ENCODE data around the gene GJA5. TPM values are rescaled to one million over a fixed set of nuclear protein-coding genes. Genes with fewer than 3 reads are reported as not detected.

Gene GJA5
- total and polyA plus RNA-seq, 11 donors, result 5.8 to 31.0 (median 11.7) TPM

DNA sequence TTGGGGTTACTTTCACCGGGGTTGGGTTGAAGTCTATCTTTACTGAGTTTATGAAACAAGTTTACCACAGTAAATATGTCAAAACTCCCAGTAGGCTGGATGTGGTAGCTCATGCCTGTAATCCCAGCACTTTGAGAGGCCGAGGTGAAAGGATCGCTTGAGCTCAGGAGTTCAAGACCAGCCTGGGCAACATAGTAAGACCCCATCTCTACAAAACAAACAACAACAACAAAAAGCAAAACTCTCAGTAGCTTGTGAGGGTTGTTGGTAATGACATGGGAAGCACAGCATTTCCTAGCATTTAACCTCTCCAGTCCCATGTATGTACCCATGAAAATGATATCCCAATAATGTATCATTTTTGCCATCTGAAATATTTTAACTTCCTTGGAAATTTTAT is 34.7 kb downstream of the GJA5 start:
- Histone ChIP-seq H3K36me3 (no peaks in the 10 kb centered on the region), H3K27ac (no peak overlapping the region), H3K9me3 (no peaks in the 10 kb centered on the region), H3K4me1 (no peaks in the 10 kb centered on the region), H3K4me3 (no peak overlapping the region), H3K27me3 (no peaks in the 10 kb centered on the region)
- TF ChIP-seq, protein P1, sequence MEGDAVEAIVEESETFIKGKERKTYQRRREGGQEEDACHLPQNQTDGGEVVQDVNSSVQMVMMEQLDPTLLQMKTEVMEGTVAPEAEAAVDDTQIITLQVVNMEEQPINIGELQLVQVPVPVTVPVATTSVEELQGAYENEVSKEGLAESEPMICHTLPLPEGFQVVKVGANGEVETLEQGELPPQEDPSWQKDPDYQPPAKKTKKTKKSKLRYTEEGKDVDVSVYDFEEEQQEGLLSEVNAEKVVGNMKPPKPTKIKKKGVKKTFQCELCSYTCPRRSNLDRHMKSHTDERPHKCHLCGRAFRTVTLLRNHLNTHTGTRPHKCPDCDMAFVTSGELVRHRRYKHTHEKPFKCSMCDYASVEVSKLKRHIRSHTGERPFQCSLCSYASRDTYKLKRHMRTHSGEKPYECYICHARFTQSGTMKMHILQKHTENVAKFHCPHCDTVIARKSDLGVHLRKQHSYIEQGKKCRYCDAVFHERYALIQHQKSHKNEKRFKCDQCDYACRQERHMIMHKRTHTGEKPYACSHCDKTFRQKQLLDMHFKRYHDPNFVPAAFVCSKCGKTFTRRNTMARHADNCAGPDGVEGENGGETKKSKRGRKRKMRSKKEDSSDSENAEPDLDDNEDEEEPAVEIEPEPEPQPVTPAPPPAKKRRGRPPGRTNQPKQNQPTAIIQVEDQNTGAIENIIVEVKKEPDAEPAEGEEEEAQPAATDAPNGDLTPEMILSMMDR (IDR thresholded peaks at IDR 0.05), result no peak
- TF ChIP-seq POLR2A (IDR thresholded peaks at IDR 0.05), result no peak
- DNase-seq, result no peak
- intact Hi-C loops (cut with DNase I), result loop anchor here in 3 of 10 donors (2.0 to 10.0 kb wide), 3 partner anchors 49 to 231 kb away; no protein-coding TSS in a partner anchor
- no peak for ATAC-seq
- WGBS, 4 donors, result 84 to 98% (median 95%) methylated on average over 3 of the region's 3 CpGs

DNA sequence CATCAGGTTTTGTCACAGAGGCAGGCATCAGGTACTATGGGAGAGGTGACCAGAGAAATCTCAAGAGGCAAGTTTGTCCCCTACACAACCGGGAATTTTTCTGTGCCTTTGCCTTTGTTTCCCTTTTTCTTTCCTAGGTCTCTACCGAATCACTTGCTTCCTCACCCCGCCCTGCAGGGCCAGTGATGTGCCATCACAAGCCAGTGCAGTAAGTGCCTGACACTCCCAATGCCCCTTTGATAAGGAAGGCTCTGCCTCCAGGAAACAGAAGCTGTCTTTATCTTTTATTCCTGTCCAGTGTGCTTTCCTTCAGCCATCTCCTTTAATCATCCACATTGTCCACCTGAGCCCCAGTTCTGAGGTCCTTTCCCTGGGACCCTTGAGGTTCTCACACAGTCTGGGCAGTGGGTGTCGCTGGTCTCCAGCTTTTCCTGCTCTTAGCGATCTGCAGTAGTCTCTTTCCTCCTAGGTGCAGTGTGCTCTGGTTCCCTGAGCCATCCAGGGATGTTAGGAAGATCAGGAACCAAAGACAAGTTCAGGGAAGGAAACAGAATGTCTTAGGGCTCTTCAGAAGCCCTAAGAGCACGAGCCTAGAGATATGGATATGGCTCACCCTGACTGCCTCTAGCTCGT is 36.6 kb downstream of the GJA5 start:
- 34 to 46% (median 45%) methylated on average over 7 of the region's 7 CpGs for WGBS, 4 donors
- DNase-seq (peak; percentile 38 to 66 (median 51)), ATAC-seq (peak; percentile 83 to 97 (median 94))
- Histone ChIP-seq H3K27ac (no peak overlapping the region), H3K9me3 (no peaks in the 10 kb centered on the region), H3K4me1 (peaks cover 0 to 11% (median 0%) of the 10 kb centered on the region in 12 donors), H3K4me3 (no peak overlapping the region), H3K36me3 (no peaks in the 10 kb centered on the region), H3K27me3 (no peaks in the 10 kb centered on the region)
- TF ChIP-seq POLR2A (IDR thresholded peaks at IDR 0.05), result no peak
- TF ChIP-seq, protein P1 (IDR thresholded peaks at IDR 0.05), result peak; percentile 35 to 79 (median 72)
- intact Hi-C loops (cut with DNase I), result loop anchor here (1.0 to 10.0 kb wide), 8 partner anchors 51 to 229 kb away; no protein-coding TSS in a partner anchor

DNA sequence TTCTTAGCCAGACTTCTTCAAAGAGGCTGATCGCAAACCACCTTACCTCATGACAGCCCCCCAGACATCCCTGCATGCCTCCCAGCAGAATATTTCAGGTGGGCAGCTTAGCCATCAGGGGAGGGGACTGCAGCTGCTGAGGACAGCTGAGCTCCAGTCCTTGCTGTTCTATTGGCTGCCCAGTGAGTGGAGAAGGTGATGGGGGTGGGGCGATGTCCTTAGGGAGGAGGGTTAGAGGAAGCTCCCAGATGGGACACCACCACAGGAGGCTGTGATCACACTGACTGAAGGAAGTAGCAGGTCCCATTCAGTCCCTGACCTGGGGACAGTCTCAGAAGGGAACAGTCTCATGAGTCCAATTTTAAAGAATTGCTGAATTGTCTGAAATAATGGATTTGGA is 38.3 kb downstream of the GJA5 start:
- Histone ChIP-seq H3K4me1 (peaks cover 0 to 19% (median 0%) of the 10 kb centered on the region in 12 donors), H3K36me3 (no peaks in the 10 kb centered on the region), H3K27me3 (no peaks in the 10 kb centered on the region), H3K27ac (no peak overlapping the region), H3K4me3 (no peak overlapping the region), H3K9me3 (no peaks in the 10 kb centered on the region)
- TF ChIP-seq, protein P1 (IDR thresholded peaks at IDR 0.05), result no peak
- no peak for TF ChIP-seq POLR2A (IDR thresholded peaks at IDR 0.05)
- intact Hi-C loops (cut with DNase I), result loop anchor here in 4 of 10 donors (2.0 to 10.0 kb wide), 4 partner anchors 53 to 227 kb away; no protein-coding TSS in a partner anchor
- WGBS, 4 donors, result 83 to 93% (median 86%) methylated on average over 2 of the region's 2 CpGs
- ATAC-seq, result no peak
- no peak for DNase-seq

DNA sequence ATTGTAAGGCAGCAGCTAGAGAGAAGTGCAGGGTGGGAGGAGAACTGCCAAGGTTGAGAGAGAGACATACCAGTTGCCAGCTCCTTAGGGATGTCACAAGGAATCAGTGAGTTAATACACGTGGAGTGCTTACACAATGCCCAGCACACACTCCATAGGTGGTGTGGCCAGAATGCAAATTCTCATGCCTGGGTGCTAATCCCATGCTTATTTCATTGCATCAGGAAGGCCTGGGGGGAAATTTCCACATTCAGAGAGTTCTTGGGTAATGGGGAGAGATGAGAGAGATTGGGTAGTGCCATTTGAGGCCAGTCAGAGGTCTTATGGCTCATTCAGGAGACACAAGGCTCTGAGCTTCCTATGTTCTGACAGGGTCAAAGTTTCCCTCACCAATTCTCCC is 38.7 kb downstream of the GJA5 start:
- Histone ChIP-seq H3K4me3 (no peak overlapping the region), H3K27me3 (no peaks in the 10 kb centered on the region), H3K36me3 (no peaks in the 10 kb centered on the region), H3K9me3 (no peaks in the 10 kb centered on the region), H3K27ac (no peak overlapping the region), H3K4me1 (peaks cover 0 to 19% (median 0%) of the 10 kb centered on the region in 12 donors)
- DNase-seq (no peak), ATAC-seq (no peak)
- intact Hi-C loops (cut with DNase I), result loop anchor here in 4 of 10 donors (2.0 to 10.0 kb wide), 4 partner anchors 53 to 227 kb away; no protein-coding TSS in a partner anchor
- TF ChIP-seq, protein P1 (IDR thresholded peaks at IDR 0.05), result no peak
- TF ChIP-seq POLR2A (IDR thresholded peaks at IDR 0.05), result no peak
- 60 to 88% (median 82%) methylated on average over 1 of the region's 1 CpG for WGBS, 4 donors
